ENCODE results near the gene PCCA.
"Not testable (repeated sequence)": the region's sequence is repeated elsewhere in the genome, so short reads cannot be mapped to it uniquely, and the experiment has no call there.

The PCCA gene

GRCh38 chr13:100247937-100248336 lies 159.0 kb downstream of the PCCA start:
- DNase-seq, result no peak

DNA sequence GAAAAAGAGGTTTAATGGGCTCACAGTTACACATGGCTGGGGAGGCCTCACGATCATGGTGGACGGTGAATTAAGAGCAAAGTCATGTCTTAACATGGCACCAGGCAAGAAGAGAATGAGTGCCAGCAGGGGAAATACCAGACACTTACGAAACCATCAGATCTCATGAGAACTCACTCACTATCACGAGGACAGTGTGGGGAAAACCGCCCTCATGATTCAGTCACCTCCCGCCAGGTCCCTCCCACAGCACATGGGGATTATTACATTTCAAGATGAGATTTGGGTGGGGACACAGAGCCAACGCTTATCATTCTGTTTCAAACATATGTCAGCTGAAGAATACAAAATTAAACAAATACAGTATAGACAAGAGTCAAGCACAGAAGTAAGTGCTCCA lies 165.1 kb downstream of the PCCA start:
- DNase-seq, result no peak

DNA sequence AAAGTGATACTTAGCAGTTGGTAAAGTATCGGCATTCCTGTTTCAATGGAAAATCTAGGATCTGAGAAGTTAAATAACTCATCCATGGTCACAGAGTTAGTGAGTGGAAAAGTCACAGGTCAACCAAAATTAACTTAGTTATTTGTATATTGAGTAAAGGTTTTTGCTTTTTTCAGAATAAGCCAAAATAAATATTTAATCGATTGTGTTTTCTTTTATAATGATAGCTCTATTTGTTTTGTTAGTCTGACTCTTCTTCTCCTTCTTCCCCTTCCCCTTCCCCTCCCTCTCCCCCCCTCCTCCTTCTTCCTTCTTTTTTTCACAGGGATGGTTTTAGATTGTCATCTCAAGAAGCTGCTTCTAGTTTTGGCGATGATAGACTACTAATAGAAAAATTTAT lies 173.5 kb downstream of the PCCA start:
- no peak for DNase-seq

- DNase-seq, result no peak
These were observed 177.1 kb downstream of the PCCA start for GRCh38 chr13:100266026-100266425.

- no peak for DNase-seq
These were observed 180.9 kb downstream of the PCCA start for GRCh38 chr13:100269837-100270236.

- no peak for DNase-seq
These were observed 184.2 kb downstream of the PCCA start for GRCh38 chr13:100273138-100273537.

DNA sequence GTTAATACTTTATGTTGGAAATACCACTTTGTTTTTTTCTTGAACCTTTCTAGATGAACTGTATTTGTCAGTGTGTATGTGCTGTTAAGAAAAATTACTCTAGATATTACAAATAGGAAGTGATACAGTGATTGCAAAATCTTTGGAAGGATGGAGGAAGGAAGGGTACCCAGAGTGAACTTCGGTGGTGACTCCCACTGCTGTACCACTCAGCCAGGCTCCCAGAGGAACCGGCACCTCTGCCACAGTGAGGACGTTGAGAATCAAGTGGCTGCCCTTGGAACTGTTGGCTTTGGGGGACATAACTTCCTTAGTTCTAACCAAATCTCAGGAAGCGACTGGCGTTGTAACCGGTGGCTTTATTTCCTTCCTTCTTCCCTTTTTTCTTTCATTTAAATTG lies 184.7 kb downstream of the PCCA start:
- DNase-seq, result no peak

- DNase-seq, result no peak
These were observed 186.1 kb downstream of the PCCA start for GRCh38 chr13:100274942-100275506.

DNA sequence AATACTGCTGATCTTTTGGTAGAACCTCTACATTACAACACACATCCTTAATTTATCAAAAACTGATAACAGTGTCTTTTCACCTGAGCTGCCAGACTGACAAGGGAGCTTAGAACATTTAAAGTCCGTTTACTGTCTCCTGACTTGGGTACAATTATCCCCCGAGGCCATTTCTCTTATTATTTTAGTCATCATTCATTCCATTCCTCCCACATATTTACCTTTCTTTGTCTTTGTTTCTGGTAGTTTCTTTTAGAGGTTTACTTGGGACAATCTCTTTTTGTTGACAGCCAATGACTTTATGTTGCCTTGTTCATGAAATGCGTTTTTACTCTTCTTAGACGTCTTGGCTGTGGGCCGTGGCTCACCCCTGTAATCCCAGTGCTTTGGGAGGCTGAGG lies 186.9 kb downstream of the PCCA start:
- no peak for DNase-seq

- DNase-seq, result no peak
These were observed 191.8 kb downstream of the PCCA start for GRCh38 chr13:100280681-100281080.

GRCh38 chr13:100282306-100282705 lies 193.4 kb downstream of the PCCA start:
- DNase-seq, result not testable (repeated sequence)

DNA sequence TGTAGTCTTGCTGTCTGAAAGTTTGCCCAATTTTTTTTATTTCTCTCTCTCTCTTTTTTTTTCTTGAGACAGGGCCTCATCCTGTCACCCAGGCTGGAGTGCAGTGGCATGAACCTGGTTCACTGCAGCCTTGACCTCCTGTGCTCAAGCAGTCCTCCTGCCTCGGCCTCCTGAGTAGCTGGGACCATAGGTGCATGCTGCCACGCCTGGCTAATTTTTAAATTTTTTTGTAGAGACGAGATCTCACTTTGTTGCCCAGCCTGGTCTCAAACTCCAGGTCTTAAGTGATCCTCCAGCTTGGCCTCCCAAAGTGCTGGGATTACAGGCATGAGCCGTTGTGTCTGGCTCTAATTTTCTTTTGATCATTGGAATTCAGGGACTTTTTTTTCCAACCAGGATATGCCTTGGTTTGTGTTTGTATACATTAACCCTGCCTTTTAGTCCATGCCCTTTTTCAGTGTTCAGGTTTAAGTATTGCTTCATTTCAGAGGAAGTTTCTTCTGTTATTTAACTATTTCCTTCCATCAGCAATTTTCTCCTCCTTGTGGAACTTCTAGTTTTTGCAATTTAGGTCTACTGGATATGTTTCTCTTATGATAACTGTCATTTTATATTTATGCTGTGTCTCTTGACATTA lies 201.4 kb downstream of the PCCA start:
- DNase-seq, result no peak

- DNase-seq, result no peak
These were observed 202.7 kb downstream of the PCCA start for GRCh38 chr13:100291624-100292023.

GRCh38 chr13:100297413-100297812 lies 208.5 kb downstream of the PCCA start:
- DNase-seq, result no peak

GRCh38 chr13:100298116-100298681 lies 209.3 kb downstream of the PCCA start:
- DNase-seq, result no peak

DNA sequence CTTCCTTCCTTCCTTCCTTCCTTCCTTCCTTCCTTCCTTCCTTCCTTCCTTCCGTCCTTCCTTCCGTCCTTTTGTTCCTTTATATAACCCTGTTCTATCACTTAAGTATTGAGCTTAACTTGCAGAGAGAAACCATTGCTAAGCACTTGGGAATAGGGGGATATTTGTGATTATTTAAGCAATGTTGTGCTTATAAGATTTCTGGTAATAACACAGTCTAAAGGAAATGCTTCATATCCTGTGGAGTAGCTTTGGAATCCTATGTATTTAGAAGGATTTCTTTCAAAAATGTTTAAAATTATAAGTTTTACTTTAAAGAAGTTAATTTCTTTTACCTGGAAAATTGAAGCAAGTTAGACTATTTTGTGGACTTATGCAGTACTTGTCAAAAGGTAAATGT lies 209.8 kb downstream of the PCCA start:
- no peak for DNase-seq

DNA sequence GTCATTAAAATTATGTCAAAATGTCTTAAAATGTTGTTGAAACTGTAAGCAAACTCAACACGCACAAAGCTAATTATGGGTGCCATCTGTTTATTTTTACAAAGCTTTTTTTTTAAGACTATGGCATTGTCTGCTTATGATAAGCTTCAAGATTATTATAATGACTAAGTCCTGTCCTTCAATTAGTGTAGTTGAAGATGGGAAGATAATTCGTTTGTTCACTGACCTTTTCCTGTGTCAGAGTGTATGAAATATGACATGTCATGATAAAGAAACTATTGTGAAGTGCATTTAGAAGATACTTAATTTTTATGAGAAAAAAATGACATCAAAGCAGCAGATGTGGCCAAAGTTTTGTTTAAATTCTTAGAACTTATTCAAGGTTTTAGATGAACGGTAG lies 211.3 kb downstream of the PCCA start:
- no peak for DNase-seq

GRCh38 chr13:100300708-100301107 lies 211.8 kb downstream of the PCCA start:
- no peak for DNase-seq

DNA sequence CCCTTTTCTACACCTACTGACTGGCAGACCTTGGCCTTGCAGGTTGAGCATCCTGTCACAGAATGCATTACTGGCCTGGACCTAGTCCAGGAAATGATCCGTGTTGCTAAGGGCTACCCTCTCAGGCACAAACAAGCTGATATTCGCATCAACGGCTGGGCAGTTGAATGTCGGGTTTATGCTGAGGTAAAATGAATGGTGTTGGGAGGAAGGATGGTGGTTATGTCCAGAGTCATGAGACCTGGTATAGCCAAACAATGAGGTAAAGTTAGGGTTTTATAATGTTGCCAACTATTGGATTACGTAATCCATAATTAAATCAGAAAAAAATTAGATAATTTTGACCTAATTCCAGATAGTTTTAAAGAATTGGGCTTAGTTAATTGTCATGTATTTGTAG lies 212.5 kb downstream of the PCCA start:
- DNase-seq, result no peak

- DNase-seq, result no peak
These were observed 213.5 kb downstream of the PCCA start for GRCh38 chr13:100302391-100302790.

DNA sequence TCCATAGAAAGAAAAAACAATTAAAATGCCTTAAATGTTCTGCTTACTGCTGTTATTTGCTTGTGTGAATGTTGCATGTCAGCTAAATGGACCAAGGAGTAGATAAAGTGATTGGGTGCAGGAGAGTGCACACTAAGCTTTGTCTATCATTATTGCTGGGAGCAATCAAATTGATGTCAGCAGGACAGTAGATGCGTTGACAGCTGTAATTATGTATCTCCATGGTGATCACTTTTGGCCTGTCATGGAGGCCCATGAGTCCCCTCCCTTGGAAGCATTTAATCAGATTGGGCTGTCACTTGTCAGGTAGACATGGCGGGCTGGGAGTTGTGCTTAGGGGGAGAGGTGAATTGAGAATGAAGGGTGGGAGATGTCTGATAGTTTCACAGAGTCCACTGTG lies 215.3 kb downstream of the PCCA start:
- no peak for DNase-seq

GRCh38 chr13:100305398-100305797 lies 216.5 kb downstream of the PCCA start:
- no peak for DNase-seq

DNA sequence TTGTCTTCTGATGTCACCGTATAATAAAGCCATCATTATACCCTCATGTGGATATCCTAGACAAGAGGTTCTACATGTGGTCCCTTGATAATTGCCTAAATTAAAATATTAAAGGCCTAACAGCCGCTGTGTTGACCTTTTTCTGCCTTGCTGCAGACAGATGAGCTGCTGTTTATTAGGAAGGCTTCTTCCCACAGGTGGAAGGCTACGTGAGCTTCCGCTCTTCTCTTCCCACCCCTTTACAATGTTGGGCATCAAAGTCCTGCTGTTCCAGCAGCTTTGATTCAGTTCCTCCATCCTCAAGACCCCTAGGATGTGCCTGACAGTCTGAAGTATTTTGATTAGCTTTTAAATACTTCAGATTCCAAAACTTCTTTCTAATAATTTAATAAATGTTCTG lies 217.1 kb downstream of the PCCA start:
- DNase-seq, result no peak

GRCh38 chr13:100306434-100306999 lies 217.6 kb downstream of the PCCA start:
- DNase-seq, result no peak

All from stimulated activated CD4-positive, alpha-beta T cell treated with anti-CD3 and anti-CD28 coated beads, Interleukin-2, amount 100 ng/mL, for 48 hours (primary cell).